ENCODE results near the gene AGR2.
"Not testable (repeated sequence)": the region's sequence is repeated elsewhere in the genome, so short reads cannot be mapped to it uniquely, and the experiment has no call there.

The AGR2 gene

GRCh38 chr7:16773884-16774283 is 30.9 kb downstream of the AGR2 start:
- DNase-seq (ENCODE audit: low spot score), result no peak

- DNase-seq (ENCODE audit: low spot score), result no peak
These were observed 31.5 kb downstream of the AGR2 start for GRCh38 chr7:16773326-16773725.

GRCh38 chr7:16770657-16771329 is 34.0 kb downstream of the AGR2 start:
- no peak for DNase-seq (ENCODE audit: low spot score)

GRCh38 chr7:16769994-16770393 is 34.8 kb downstream of the AGR2 start:
- not testable (repeated sequence) for DNase-seq (ENCODE audit: low spot score)

GRCh38 chr7:16765436-16765859 is 39.4 kb downstream of the AGR2 start:
- DNase-seq (ENCODE audit: low spot score), result no peak

GRCh38 chr7:16764942-16765341 is 39.9 kb downstream of the AGR2 start:
- DNase-seq (ENCODE audit: low spot score), result no peak

- DNase-seq (ENCODE audit: low spot score), result no peak
These were observed 42.6 kb downstream of the AGR2 start for GRCh38 chr7:16762177-16762576.

GRCh38 chr7:16759840-16760239 is 45.0 kb downstream of the AGR2 start:
- DNase-seq (ENCODE audit: low spot score), result no peak

- DNase-seq (ENCODE audit: low spot score), result no peak
These were observed 45.9 kb downstream of the AGR2 start for GRCh38 chr7:16758631-16759611.

GRCh38 chr7:16758036-16758435 is 46.8 kb downstream of the AGR2 start:
- no peak for DNase-seq (ENCODE audit: low spot score)

- peak; percentile 27 for DNase-seq (ENCODE audit: low spot score)
These were observed 49.4 kb downstream of the AGR2 start for GRCh38 chr7:16755397-16755796.

GRCh38 chr7:16754856-16755317 is 49.9 kb downstream of the AGR2 start:
- DNase-seq (ENCODE audit: low spot score), result no peak

- DNase-seq (ENCODE audit: low spot score), result peak; percentile 17
These were observed 50.6 kb downstream of the AGR2 start for GRCh38 chr7:16753932-16754855.

GRCh38 chr7:16753102-16753931 is 51.5 kb downstream of the AGR2 start, which contains the start of gene TSPAN13:
Gene TSPAN13, plus strand, starts transcription at chr7:16753755. Its CDS starts 213 bp downstream, at chr7:16753968.
- peak; percentile 63 for DNase-seq (ENCODE audit: low spot score)

- peak; percentile 29 for DNase-seq (ENCODE audit: low spot score)
These were observed 57.7 kb downstream of the AGR2 start for GRCh38 chr7:16747102-16747501.

- DNase-seq (ENCODE audit: low spot score), result no peak
These were observed 59.2 kb downstream of the AGR2 start for GRCh38 chr7:16745645-16746044.

- DNase-seq (ENCODE audit: low spot score), result no peak
These were observed 60.1 kb downstream of the AGR2 start for GRCh38 chr7:16744518-16745250.

GRCh38 chr7:16743236-16743635 is 61.6 kb downstream of the AGR2 start:
- DNase-seq (ENCODE audit: low spot score), result no peak

- no peak for DNase-seq (ENCODE audit: low spot score)
These were observed 62.3 kb downstream of the AGR2 start for GRCh38 chr7:16742547-16742946.
